PC-9 (cell line): Measurements from ENCODE around the gene EDEM1. TPM values are rescaled to one million over a fixed set of nuclear protein-coding genes. Genes with fewer than 3 reads are reported as not detected.
A peak's percentile ranks its signal among the peaks of the same experiment; 100 is the strongest.

Experiments used
- BruUV-seq: library from RNA; stranded (reverse); fragments of 400-500 nt; replicated peaks from 2 replicates; lab custom pipeline; 2021; lab: Mats Ljungman, UMichigan
- CTCF ChIA-PET: fragments of 300-600 bp; sonication (Branson Sonifier 250); formaldehyde crosslinking; loops from one replicate; lab custom pipeline; 2022; ENCODE audit warnings: antibody characterized with exemption; lab: Charles Lee
- POLR2A ChIA-PET: fragments of 300-600 bp; sonication (Branson Sonifier 250); formaldehyde crosslinking; loops from one replicate; lab custom pipeline; 2022; ENCODE audit warnings: antibody characterized with exemption; ENCODE audit not compliant: unreplicated experiment; lab: Charles Lee
- DNase-seq, 2 experiments: peaks; one replicate each; pipeline versions ENCODE4 v3.0.0 to v3.0.0-alpha.2; 2015 to 2022; ENCODE audit warnings: mixed read lengths in 1 of 2
- H2AFZ ChIP-seq: fragments of 200-600 bp; sonication (generic); 2 replicates; pipeline ENCODE4 v1.8.1; 2017; ENCODE audit warnings: antibody characterized with exemption
- H3F3A ChIP-seq: fragments of 200-600 bp; sonication (generic); 2 replicates; pipeline ENCODE4 v1.8.1; 2017; ENCODE audit warnings: antibody characterized with exemption, mild to moderate bottlenecking, low read depth; ENCODE audit not compliant: insufficient read depth
- H3K27ac ChIP-seq: fragments of 200-600 bp; sonication (generic); 2 replicates; pipeline ENCODE4 v1.6.1; 2016; ENCODE audit warnings: mixed run types
- H3K27me3 ChIP-seq: fragments of 200-600 bp; sonication (generic); 2 replicates; pipeline ENCODE4 v1.6.1; 2016; ENCODE audit warnings: low read depth, mixed run types; ENCODE audit not compliant: insufficient read depth
- H3K36me3 ChIP-seq: fragments of 200-600 bp; sonication (generic); 2 replicates; pipeline ENCODE4 v1.6.1; 2016; ENCODE audit warnings: low read depth, mixed run types
- H3K4me1 ChIP-seq: fragments of 200-600 bp; sonication (generic); replicated peaks from 2 replicates; pipeline ENCODE4 v1.6.1; 2016; ENCODE audit warnings: mixed run types; ENCODE audit not compliant: insufficient read depth
- H3K4me2 ChIP-seq: fragments of 200-600 bp; sonication (generic); 2 replicates; pipeline ENCODE4 v1.6.1; 2017; ENCODE audit warnings: mixed run types
- H3K4me3 ChIP-seq: fragments of 200-600 bp; sonication (generic); 2 replicates; pipeline ENCODE4 v1.6.1; 2016; ENCODE audit warnings: mixed run types
- H3K79me2 ChIP-seq: fragments of 200-600 bp; sonication (generic); 2 replicates; pipeline ENCODE4 v1.6.1; 2017; ENCODE audit warnings: low read depth, mixed run types
- H3K9me2 ChIP-seq: fragments of 200-600 bp; sonication (generic); 2 replicates; pipeline ENCODE4 v1.8.1; 2017; ENCODE audit warnings: mild to moderate bottlenecking; ENCODE audit not compliant: insufficient read depth
- H3K9me3 ChIP-seq: fragments of 200-600 bp; sonication (generic); 2 replicates; pipeline ENCODE4 v1.8.1; 2016; ENCODE audit warnings: low read depth; ENCODE audit not compliant: insufficient read depth
- H4K20me1 ChIP-seq: fragments of 200-600 bp; sonication (generic); 2 replicates; pipeline ENCODE4 v1.8.1; 2017; ENCODE audit not compliant: insufficient read depth
- EZH2 ChIP-seq: fragments of 200-600 bp; sonication (generic); IDR thresholded peaks from 2 replicates; pipeline ENCODE4 v1.8.0; 2017; ENCODE audit warnings: antibody characterized with exemption, low read depth
- intact Hi-C: fragments of 100-400 bp; cut with micrococcal nuclease; formaldehyde crosslinking; loops from one replicate; pipeline ENCODE4 v1.10.0; 2022; ENCODE audit not compliant: unreplicated experiment
- total RNA-seq: library from RNA; stranded (reverse); gene quantifications from 2 replicates; pipeline ENCODE4 v1.2.3, GENCODE V29; 2021
- TF ChIP-seq, protein P1 (sequence below): fragments of 200-600 bp; sonication (generic); conservative IDR thresholded peaks from 2 replicates; pipeline ENCODE4 v1.6.1; 2017; ENCODE audit warnings: mixed run types, antibody characterized with exemption, mild to moderate bottlenecking, moderate library complexity

Gene EDEM1
- total RNA-seq, 1 experiment from 2014 or later: 55.9 TPM

DNA sequence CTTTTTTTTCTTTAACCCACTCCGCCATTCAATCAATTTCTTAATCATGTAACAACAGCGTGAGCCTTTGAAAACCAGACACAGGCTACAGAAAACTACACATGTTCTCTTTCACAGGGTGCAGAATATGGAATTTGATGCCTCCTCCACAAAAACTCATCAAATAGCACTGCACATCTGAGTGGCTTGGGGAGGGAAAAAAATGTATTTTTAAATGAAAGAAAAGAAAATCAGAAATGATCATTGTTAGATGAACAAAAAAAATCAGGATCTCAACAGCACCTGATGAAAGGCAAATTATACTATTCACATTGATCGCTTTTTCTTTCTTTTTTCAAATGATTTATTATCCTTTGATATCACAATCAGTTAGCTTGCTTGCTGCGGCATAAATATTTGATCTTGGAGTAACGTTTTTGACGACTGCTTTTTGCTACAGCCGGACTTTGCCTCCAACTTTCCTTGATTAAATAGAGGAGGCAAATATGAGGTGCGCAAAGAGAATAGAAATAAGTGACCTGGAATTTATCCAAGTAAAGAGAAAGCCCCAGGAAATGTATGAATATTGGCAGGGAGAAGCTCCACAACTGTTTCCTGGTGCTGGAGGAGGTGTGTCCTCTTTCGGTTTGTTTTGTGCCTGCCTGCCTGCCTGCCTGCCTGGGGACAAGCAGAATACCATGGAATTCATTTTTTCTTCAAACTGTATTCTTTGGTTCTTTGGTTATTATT lies 63.1 kb downstream of the EDEM1 start:
- peak in 1 of 2 experiments; percentile 8 for DNase-seq
- ChIA-PET CTCF (no interaction called here), POLR2A (no interaction called here)
- intact Hi-C loops: no loop called here
- Histone ChIP-seq H3K9me3 (no peaks in the 10 kb centered on the region), H3F3A (no peaks in the 10 kb centered on the region), H3K27me3 (peaks cover 5% of the 10 kb centered on the region; the same call in 1 of the 2 replicates), H3K4me2 (peak overlapping the region; percentile 23; the same call in 1 of the 2 replicates), H3K4me3 (no peak overlapping the region), H3K4me1 (no peaks in the 10 kb centered on the region), H4K20me1 (no peaks in the 10 kb centered on the region), H3K36me3 (no peaks in the 10 kb centered on the region), H3K79me2 (no peaks in the 10 kb centered on the region), H3K27ac (no peak overlapping the region), H3K9me2 (no peaks in the 10 kb centered on the region), H2AFZ (no peak overlapping the region)
- TF ChIP-seq, protein P1, sequence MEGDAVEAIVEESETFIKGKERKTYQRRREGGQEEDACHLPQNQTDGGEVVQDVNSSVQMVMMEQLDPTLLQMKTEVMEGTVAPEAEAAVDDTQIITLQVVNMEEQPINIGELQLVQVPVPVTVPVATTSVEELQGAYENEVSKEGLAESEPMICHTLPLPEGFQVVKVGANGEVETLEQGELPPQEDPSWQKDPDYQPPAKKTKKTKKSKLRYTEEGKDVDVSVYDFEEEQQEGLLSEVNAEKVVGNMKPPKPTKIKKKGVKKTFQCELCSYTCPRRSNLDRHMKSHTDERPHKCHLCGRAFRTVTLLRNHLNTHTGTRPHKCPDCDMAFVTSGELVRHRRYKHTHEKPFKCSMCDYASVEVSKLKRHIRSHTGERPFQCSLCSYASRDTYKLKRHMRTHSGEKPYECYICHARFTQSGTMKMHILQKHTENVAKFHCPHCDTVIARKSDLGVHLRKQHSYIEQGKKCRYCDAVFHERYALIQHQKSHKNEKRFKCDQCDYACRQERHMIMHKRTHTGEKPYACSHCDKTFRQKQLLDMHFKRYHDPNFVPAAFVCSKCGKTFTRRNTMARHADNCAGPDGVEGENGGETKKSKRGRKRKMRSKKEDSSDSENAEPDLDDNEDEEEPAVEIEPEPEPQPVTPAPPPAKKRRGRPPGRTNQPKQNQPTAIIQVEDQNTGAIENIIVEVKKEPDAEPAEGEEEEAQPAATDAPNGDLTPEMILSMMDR: no peak
- no peak for TF ChIP-seq EZH2
- BruUV-seq: no TSS peak

DNA sequence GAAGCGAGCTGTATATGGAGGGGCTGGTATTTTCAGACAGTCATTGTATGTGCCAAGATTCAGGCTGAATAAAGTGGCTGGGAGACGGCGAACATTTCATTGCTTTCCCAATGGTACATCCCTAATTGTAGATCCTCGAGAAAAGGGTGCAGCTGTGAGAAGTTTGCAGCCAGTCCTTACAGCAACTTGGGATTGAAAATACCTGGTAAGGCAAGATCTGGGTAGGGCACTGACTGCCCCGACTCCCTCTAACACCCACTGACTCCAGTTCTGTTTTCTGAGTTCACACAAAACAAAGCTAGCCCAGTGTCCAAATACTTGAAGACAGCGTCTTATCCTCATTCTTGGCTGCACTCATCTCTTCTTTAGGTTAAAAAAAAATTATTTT lies 63.7 kb downstream of the EDEM1 start:
- Histone ChIP-seq H3K4me2 (peak overlapping the region; percentile 23; the same call in 1 of the 2 replicates), H3K27me3 (peaks cover 5% of the 10 kb centered on the region; the same call in 1 of the 2 replicates), H3K36me3 (no peaks in the 10 kb centered on the region), H2AFZ (no peak overlapping the region), H3K27ac (no peak overlapping the region), H3F3A (no peaks in the 10 kb centered on the region), H4K20me1 (no peaks in the 10 kb centered on the region), H3K9me2 (no peaks in the 10 kb centered on the region), H3K4me3 (no peak overlapping the region), H3K9me3 (no peaks in the 10 kb centered on the region), H3K4me1 (no peaks in the 10 kb centered on the region), H3K79me2 (no peaks in the 10 kb centered on the region)
- intact Hi-C loops: no loop called here
- DNase-seq: no peak
- no TSS peak for BruUV-seq
- ChIA-PET CTCF (no interaction called here), POLR2A (no interaction called here)
- TF ChIP-seq, protein P1: no peak
- no peak for TF ChIP-seq EZH2

DNA sequence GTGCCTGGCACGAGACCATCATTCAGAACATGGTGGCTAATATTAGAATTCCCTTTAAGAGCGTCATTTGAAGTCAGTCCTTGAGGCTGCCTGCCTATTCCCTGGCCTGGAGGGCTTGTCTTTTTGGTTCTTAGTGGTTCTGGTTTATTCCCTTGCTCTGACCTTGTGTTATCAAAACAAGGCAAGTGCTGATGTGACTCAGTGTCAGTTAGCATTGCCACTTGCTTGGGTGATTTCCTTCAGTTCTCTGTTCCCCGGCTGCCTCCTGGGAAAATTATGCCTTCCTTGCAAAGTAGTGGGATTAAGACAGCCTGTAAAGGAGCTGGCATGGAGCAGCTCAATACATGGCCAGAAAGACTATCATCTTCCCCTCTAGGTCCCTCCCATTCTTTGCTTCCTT lies 64.6 kb downstream of the EDEM1 start:
- H3K36me3 ChIP-seq: no peaks in the 10 kb centered on the region
- no peak overlapping the region for H3K4me3 ChIP-seq
- H3K9me2 ChIP-seq: no peaks in the 10 kb centered on the region
- POLR2A ChIA-PET: no interaction called here
- no peaks in the 10 kb centered on the region for H3K79me2 ChIP-seq
- no peaks in the 10 kb centered on the region for H4K20me1 ChIP-seq
- no peaks in the 10 kb centered on the region for H3K4me1 ChIP-seq
- H2AFZ ChIP-seq: no peak overlapping the region
- no peaks in the 10 kb centered on the region for H3F3A ChIP-seq
- BruUV-seq: no TSS peak
- intact Hi-C loops: no loop called here
- no peak for DNase-seq
- H3K9me3 ChIP-seq: no peaks in the 10 kb centered on the region
- CTCF ChIA-PET: no interaction called here
- TF ChIP-seq, protein P1: no peak
- no peak for TF ChIP-seq EZH2
- peaks cover 5% of the 10 kb centered on the region; the same call in 1 of the 2 replicates for H3K27me3 ChIP-seq
- H3K4me2 ChIP-seq: no peak overlapping the region
- no peak overlapping the region for H3K27ac ChIP-seq
